Naive thymus-derived CD4-positive, alpha-beta T cell (primary cell): ENCODE measurements around the gene DPP6. TPM values are rescaled to one million over a fixed set of nuclear protein-coding genes. Genes with fewer than 3 reads are reported as not detected.

ENCODE experiments used
- ATAC-seq: fragments of 150-1000 bp; cut with Tn5 transposase; 2 replicates; pipeline ENCODE4 v1.10.0; 2021; ENCODE audit warnings: mild to moderate bottlenecking, moderate library complexity
- CTCF ChIA-PET: fragments of 350-600 bp; sonication (Branson Sonifier 250); formaldehyde crosslinking; loops from one replicate; lab custom pipeline; 2021; ENCODE audit warnings: antibody characterized with exemption; lab: Charles Lee
- POLR2A ChIA-PET: fragments of 350-600 bp; sonication (Branson Sonifier 250); formaldehyde crosslinking; loops from one replicate; lab custom pipeline; 2021; ENCODE audit warnings: antibody characterized with exemption, inconsistent platforms; lab: Charles Lee
- DNase-seq, 9 donors: peaks; one replicate each; pipeline versions ENCODE4 v3.0.0 to v3.0.0-alpha.2; 2020 to 2022; ENCODE audit warnings: mixed read lengths in 1 of 9
- H3K27ac ChIP-seq: one replicate; pipeline ENCODE4 v1.7.0; 2013; ENCODE audit warnings: mild to moderate bottlenecking, low read depth, low read length, moderate library complexity
- H3K27me3 ChIP-seq, 2 donors: one replicate each; pipeline ENCODE4 v1.7.0; 2013; ENCODE audit warnings: low read length in 2 of 2, mild to moderate bottlenecking in 2 of 2, moderate library complexity in 2 of 2; ENCODE audit not compliant: control insufficient read depth in 2 of 2, insufficient read depth in 2 of 2
- H3K36me3 ChIP-seq, 3 experiments: 1 replicate in 2 of 3; 2 replicates in 1 of 3; pipeline ENCODE4 v1.7.0; 2013; ENCODE audit warnings: low read length in 3 of 3, mild to moderate bottlenecking in 3 of 3, moderate library complexity in 1 of 3; ENCODE audit not compliant: insufficient read depth in 3 of 3, control insufficient read depth in 2 of 3
- H3K4me1 ChIP-seq, 2 donors: one replicate each; pipeline ENCODE4 v1.7.0; 2013; ENCODE audit warnings: low read length in 2 of 2, mild to moderate bottlenecking in 2 of 2, moderate library complexity in 1 of 2; ENCODE audit not compliant: control insufficient read depth in 2 of 2, insufficient read depth in 2 of 2
- H3K4me3 ChIP-seq: 2 replicates; pipeline ENCODE4 v1.7.0; 2013; ENCODE audit warnings: mild to moderate bottlenecking, low read length
- H3K9me3 ChIP-seq, 3 experiments: 1 replicate in 2 of 3; 2 replicates in 1 of 3; pipeline ENCODE4 v1.7.0; 2013; ENCODE audit warnings: low read length in 3 of 3; ENCODE audit not compliant: control insufficient read depth in 2 of 3
- H3K27ac Mint-ChIP-seq, 9 donors: one replicate each; pipeline ENCODE4 v1.8.0; 2020 to 2022; ENCODE audit warnings: mixed read lengths in 9 of 9, mild to moderate bottlenecking in 8 of 9, moderate library complexity in 5 of 9, inconsistent platforms in 2 of 9
- H3K27me3 Mint-ChIP-seq, 5 donors: one replicate each; pipeline ENCODE4 v1.8.0; 2021 to 2022; ENCODE audit warnings: mixed read lengths in 5 of 5, mild to moderate bottlenecking in 1 of 5
- H3K36me3 Mint-ChIP-seq, 5 donors: one replicate each; pipeline ENCODE4 v1.8.0; 2020 to 2022; ENCODE audit warnings: mixed read lengths in 5 of 5, mild to moderate bottlenecking in 3 of 5, inconsistent platforms in 1 of 5
- H3K4me1 Mint-ChIP-seq, 7 donors: one replicate each; pipeline ENCODE4 v1.8.0; 2020 to 2022; ENCODE audit warnings: mixed read lengths in 7 of 7, mild to moderate bottlenecking in 3 of 7, inconsistent platforms in 1 of 7
- H3K4me3 Mint-ChIP-seq, 10 donors: one replicate each; pipeline ENCODE4 v1.8.0; 2020 to 2022; ENCODE audit warnings: mild to moderate bottlenecking in 10 of 10, mixed read lengths in 10 of 10, moderate library complexity in 6 of 10, inconsistent platforms in 2 of 10
- H3K9me3 Mint-ChIP-seq, 11 donors: one replicate each; pipeline ENCODE4 v1.8.0; 2020 to 2022; ENCODE audit warnings: mixed read lengths in 11 of 11, mild to moderate bottlenecking in 4 of 11, inconsistent platforms in 1 of 11, moderate library complexity in 1 of 11
- intact Hi-C, 2 donors: fragments of 100-400 bp; cut with micrococcal nuclease; formaldehyde crosslinking; loops; one replicate each; pipeline ENCODE4 v1.15.1; 2023
- polyA plus RNA-seq, 2 donors: library from polyadenylated mRNA; unstranded; fragments of 300-500 nt; fragmentation: Illumina TruSeq; gene quantifications; one replicate each; pipeline ENCODE4 v1.2.3, GENCODE V29; 2021
- total RNA-seq, 6 experiments: library from RNA in 5 of 6; stranded (reverse) in 5 of 6; gene quantifications; 1 replicate in 5 of 6; 2 replicates in 1 of 6; pipeline ENCODE4 v1.2.3 and lab custom pipeline; 2021 to 2026

The DPP6 gene
- total and polyA plus RNA-seq, 7 experiments from 2014 or later: not detected

DNA sequence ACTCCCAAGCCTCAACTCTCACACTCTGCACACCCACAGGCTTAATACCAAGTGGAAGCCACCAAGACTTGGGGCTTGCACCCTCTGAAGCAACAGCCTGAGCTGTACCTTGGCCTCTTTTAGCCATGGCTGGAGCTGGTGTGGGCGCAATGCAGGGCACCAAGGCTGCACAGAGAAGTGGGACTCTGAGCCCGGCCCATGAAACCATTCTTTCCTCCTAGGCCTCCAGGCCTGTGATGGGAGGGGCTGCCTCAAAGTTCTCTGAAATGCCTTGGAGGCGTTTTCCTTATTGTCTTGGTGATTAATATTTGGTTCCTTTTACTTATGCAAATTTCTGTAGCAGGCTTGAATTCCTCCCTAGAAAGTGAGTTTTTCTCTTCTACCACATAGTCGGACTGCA lies 674.2 kb downstream of the DPP6 start:
- ATAC-seq: no peak
- CTCF ChIA-PET: no interaction called here
- Histone ChIP-seq H3K27ac (no peak overlapping the region), H3K4me1 (no peaks in the 10 kb centered on the region), H3K36me3 (no peaks in the 10 kb centered on the region), H3K9me3 (peaks cover 0 to 11% (median 0%) of the 10 kb centered on the region in 3 experiments), H3K27me3 (no peaks in the 10 kb centered on the region), H3K4me3 (no peak overlapping the region)
- Mint-ChIP-seq H3K9me3 (peaks cover 10 to 41% (median 19%) of the 10 kb centered on the region in 11 donors), H3K36me3 (peaks cover 0 to 10% (median 0%) of the 10 kb centered on the region in 5 donors), H3K27ac (no peak overlapping the region), H3K27me3 (no peaks in the 10 kb centered on the region), H3K4me3 (no peak overlapping the region), H3K4me1 (no peaks in the 10 kb centered on the region)
- intact Hi-C loops: no loop called here
- POLR2A ChIA-PET: no interaction called here
- no peak for DNase-seq

- no peaks in the 10 kb centered on the region for H3K27me3 ChIP-seq
- Mint-ChIP-seq H3K4me3 (no peak overlapping the region), H3K36me3 (peaks cover 0 to 10% (median 0%) of the 10 kb centered on the region in 5 donors), H3K27me3 (peaks cover 0 to 5% (median 0%) of the 10 kb centered on the region in 5 donors), H3K4me1 (no peaks in the 10 kb centered on the region), H3K9me3 (peaks cover 10 to 40% (median 19%) of the 10 kb centered on the region in 11 donors), H3K27ac (no peak overlapping the region)
- H3K9me3 ChIP-seq: peaks cover 0 to 11% (median 0%) of the 10 kb centered on the region in 3 experiments
- ChIA-PET CTCF (no interaction called here), POLR2A (no interaction called here)
- H3K36me3 ChIP-seq: no peaks in the 10 kb centered on the region
- intact Hi-C loops: no loop called here
- H3K4me1 ChIP-seq: no peaks in the 10 kb centered on the region
- DNase-seq: no peak
- H3K4me3 ChIP-seq: no peak overlapping the region
- ATAC-seq: no peak
- no peak overlapping the region for H3K27ac ChIP-seq
These were observed 676.9 kb downstream of the DPP6 start for GRCh38 chr7:154729056-154729455.

DNA sequence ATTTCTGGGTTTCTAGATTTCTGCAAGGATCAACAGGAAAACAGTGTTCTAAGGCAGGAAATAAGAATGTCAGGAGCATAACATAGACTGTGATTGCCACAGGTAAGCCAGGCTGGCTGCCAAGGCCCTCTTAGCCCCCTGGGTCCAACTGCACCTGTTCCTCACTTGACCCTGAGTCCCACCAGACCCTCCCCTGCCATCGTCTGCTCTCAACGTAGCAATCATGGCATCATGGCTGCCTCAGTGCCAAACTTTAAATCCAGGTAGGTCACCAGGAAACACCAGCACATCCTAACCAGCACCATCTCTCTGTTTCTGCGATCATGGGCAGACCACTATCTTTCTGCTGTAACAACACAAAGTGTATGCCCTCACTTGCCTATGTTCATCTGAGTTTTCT lies 683.6 kb downstream of the DPP6 start:
- intact Hi-C loops: no loop called here
- Histone ChIP-seq H3K27me3 (no peaks in the 10 kb centered on the region), H3K36me3 (no peaks in the 10 kb centered on the region), H3K27ac (no peak overlapping the region), H3K4me1 (no peaks in the 10 kb centered on the region), H3K4me3 (no peak overlapping the region), H3K9me3 (no peaks in the 10 kb centered on the region)
- Mint-ChIP-seq H3K4me3 (no peak overlapping the region), H3K9me3 (peaks cover 0 to 5% (median 0%) of the 10 kb centered on the region in 11 donors), H3K36me3 (no peaks in the 10 kb centered on the region), H3K27me3 (peaks cover 0 to 17% (median 0%) of the 10 kb centered on the region in 5 donors), H3K4me1 (no peaks in the 10 kb centered on the region), H3K27ac (no peak overlapping the region)
- ChIA-PET POLR2A (no interaction called here), CTCF (no interaction called here)
- ATAC-seq (no peak), DNase-seq (no peak)

- no peaks in the 10 kb centered on the region for H3K4me1 Mint-ChIP-seq
- no peak overlapping the region for H3K4me3 Mint-ChIP-seq
- DNase-seq (no peak), ATAC-seq (no peak)
- Histone ChIP-seq H3K36me3 (no peaks in the 10 kb centered on the region), H3K4me3 (no peak overlapping the region), H3K27ac (no peak overlapping the region), H3K27me3 (no peaks in the 10 kb centered on the region), H3K9me3 (no peaks in the 10 kb centered on the region), H3K4me1 (no peaks in the 10 kb centered on the region)
- no peaks in the 10 kb centered on the region for H3K36me3 Mint-ChIP-seq
- intact Hi-C loops: no loop called here
- H3K27me3 Mint-ChIP-seq: peaks cover 0 to 18% (median 0%) of the 10 kb centered on the region in 5 donors
- ChIA-PET CTCF (no interaction called here), POLR2A (no interaction called here)
- no peak overlapping the region for H3K27ac Mint-ChIP-seq
- peaks cover 0 to 5% (median 0%) of the 10 kb centered on the region in 11 donors for H3K9me3 Mint-ChIP-seq
These were observed 684.2 kb downstream of the DPP6 start for GRCh38 chr7:154736389-154736788.

- Histone ChIP-seq H3K4me1 (no peaks in the 10 kb centered on the region), H3K9me3 (no peaks in the 10 kb centered on the region), H3K36me3 (no peaks in the 10 kb centered on the region), H3K4me3 (no peak overlapping the region), H3K27me3 (peaks cover 0 to 3% of the 10 kb centered on the region in 2 donors), H3K27ac (no peak overlapping the region)
- ChIA-PET POLR2A (no interaction called here), CTCF (no interaction called here)
- Mint-ChIP-seq H3K27me3 (peaks cover under 1 to 31% (median 11%) of the 10 kb centered on the region in 5 donors), H3K9me3 (peaks cover 0 to 3% (median 0%) of the 10 kb centered on the region in 11 donors), H3K36me3 (no peaks in the 10 kb centered on the region), H3K27ac (no peak overlapping the region), H3K4me3 (no peak overlapping the region), H3K4me1 (no peaks in the 10 kb centered on the region)
- DNase-seq (no peak), ATAC-seq (no peak)
- intact Hi-C loops: no loop called here
These were observed 686.0 kb downstream of the DPP6 start for GRCh38 chr7:154738216-154738615.

- Mint-ChIP-seq H3K4me1 (no peaks in the 10 kb centered on the region), H3K27me3 (peaks cover 2 to 50% (median 18%) of the 10 kb centered on the region in 5 donors), H3K36me3 (no peaks in the 10 kb centered on the region), H3K27ac (no peak overlapping the region), H3K4me3 (no peak overlapping the region), H3K9me3 (peaks cover 0 to 4% (median 0%) of the 10 kb centered on the region in 11 donors)
- Histone ChIP-seq H3K4me1 (no peaks in the 10 kb centered on the region), H3K27ac (no peak overlapping the region), H3K4me3 (no peak overlapping the region), H3K9me3 (no peaks in the 10 kb centered on the region), H3K27me3 (peaks cover 0 to 3% of the 10 kb centered on the region in 2 donors), H3K36me3 (no peaks in the 10 kb centered on the region)
- ChIA-PET CTCF (no interaction called here), POLR2A (no interaction called here)
- ATAC-seq: no peak
- DNase-seq: no peak
- intact Hi-C loops: no loop called here
These were observed 688.9 kb downstream of the DPP6 start for GRCh38 chr7:154741131-154741530.

GRCh38 chr7:154743206-154743605 lies 691.0 kb downstream of the DPP6 start:
- H3K36me3 ChIP-seq: no peaks in the 10 kb centered on the region
- CTCF ChIA-PET: no interaction called here
- DNase-seq: no peak
- Mint-ChIP-seq H3K4me3 (no peak overlapping the region), H3K36me3 (no peaks in the 10 kb centered on the region), H3K9me3 (peaks cover 0 to 4% (median 0%) of the 10 kb centered on the region in 11 donors), H3K4me1 (no peaks in the 10 kb centered on the region), H3K27ac (no peak overlapping the region), H3K27me3 (peaks cover 2 to 49% (median 18%) of the 10 kb centered on the region in 5 donors)
- POLR2A ChIA-PET: no interaction called here
- no peak overlapping the region for H3K27ac ChIP-seq
- H3K4me1 ChIP-seq: no peaks in the 10 kb centered on the region
- H3K27me3 ChIP-seq: peaks cover 0 to 3% of the 10 kb centered on the region in 2 donors
- no peak for ATAC-seq
- no peaks in the 10 kb centered on the region for H3K9me3 ChIP-seq
- intact Hi-C loops: no loop called here
- H3K4me3 ChIP-seq: no peak overlapping the region
